GM12864 (cell line): ENCODE measurements around the gene CSF2RB.

ENCODE experiments used
- DNase-seq: peaks from one replicate; pipeline ENCODE4 v3.0.0-alpha.2; 2011; ENCODE audit warnings: low read depth
- H3K4me3 ChIP-seq: 2 replicates; pipeline ENCODE4 v1.5.1; 2011; ENCODE audit warnings: mild to moderate bottlenecking, low read depth, low read length, control low read depth
- CTCF ChIP-seq: IDR thresholded peaks from 2 replicates; pipeline ENCODE4 v1.5.1; 2011; ENCODE audit warnings: low read depth, mild to moderate bottlenecking, moderate library complexity, low read length, control low read depth, inconsistent platforms; ENCODE audit errors: missing control alignments

CSF2RB gene

GRCh38 chr22:36929621-36930020, 16.2 kb downstream of the CSF2RB start:
- no peak for DNase-seq
- H3K4me3 ChIP-seq, result no peak overlapping the region
- TF ChIP-seq CTCF, result no peak

GRCh38 chr22:36930041-36930935, 16.9 kb downstream of the CSF2RB start:
- H3K4me3 ChIP-seq, result no peak overlapping the region
- no peak for TF ChIP-seq CTCF
- no peak for DNase-seq

DNA sequence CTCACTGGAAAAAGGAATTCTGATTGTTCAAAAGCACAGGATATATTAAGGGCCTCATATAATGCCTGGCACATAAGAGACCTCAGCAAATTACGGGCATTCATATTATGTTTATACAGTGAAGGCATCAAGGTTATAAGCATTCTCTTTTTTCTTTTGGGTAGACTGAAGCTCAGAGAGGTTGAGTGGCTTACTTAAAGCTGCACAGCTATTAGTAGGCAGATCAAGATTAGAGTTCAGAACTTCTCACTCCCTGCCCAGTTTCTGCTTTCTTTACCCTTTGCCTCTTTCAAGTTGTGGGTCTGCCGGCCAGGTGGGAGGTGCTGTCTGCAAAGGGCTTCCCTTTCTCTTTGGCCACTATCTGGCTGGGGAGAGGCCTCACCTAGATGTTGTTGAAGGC, 18.0 kb downstream of the CSF2RB start:
- no peak for TF ChIP-seq CTCF
- no peak for DNase-seq
- H3K4me3 ChIP-seq, result no peak overlapping the region

- DNase-seq, result no peak
- H3K4me3 ChIP-seq, result no peak overlapping the region
- TF ChIP-seq CTCF, result no peak
These were observed 20.4 kb downstream of the CSF2RB start for GRCh38 chr22:36933629-36934417.

DNA sequence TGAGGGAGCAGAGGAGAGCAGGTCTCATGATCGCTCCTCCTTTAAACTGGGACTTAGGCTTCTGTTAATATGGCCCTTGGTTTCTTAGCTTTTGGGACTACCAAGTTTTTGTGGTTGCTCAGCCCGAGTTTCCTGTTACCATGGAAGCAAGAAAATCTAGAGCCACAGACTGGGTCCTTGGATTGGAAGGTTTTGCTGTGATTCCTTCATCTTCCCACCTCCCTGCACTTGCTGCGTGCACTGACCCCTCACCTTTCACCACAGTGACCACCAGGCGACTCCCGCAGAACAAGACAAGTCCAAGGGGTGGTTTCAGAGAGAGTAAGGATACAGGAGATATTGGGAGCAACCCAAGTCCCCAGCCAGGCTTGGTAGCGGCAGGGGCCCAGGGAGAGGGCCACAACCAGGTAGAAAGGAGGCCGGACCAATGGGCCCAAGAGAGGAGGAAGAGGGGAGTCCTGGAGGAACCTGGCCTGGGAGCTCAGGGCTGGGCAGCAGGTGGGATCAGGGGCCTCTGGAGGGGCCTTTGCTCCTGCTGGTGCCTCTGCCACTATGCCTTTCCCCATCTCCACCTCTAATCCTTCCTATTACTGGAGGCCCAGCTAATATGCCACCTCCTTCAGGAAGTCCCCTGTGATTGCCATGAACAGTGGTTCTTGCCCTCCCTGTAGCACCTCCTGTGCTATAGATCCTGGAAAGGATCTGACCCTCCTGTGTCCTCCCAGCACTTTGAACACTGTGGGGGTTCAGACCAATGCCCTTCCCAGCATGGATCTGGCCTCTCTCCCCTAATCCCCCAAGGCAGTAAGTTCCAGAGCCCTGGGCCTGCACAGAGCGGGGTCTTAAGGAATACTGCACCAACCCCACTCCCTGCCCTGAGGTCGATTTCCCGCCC, 21.2 kb downstream of the CSF2RB start:
- no peak for TF ChIP-seq CTCF
- H3K4me3 ChIP-seq, result no peak overlapping the region
- no peak for DNase-seq

- no peak for TF ChIP-seq CTCF
- no peak overlapping the region for H3K4me3 ChIP-seq
- no peak for DNase-seq
These were observed 21.8 kb downstream of the CSF2RB start for GRCh38 chr22:36935313-36935610.
